Measurements from ENCODE around the gene IFITM2. TPM values are rescaled to one million over a fixed set of nuclear protein-coding genes. Genes with fewer than 3 reads are reported as not detected.
"Not testable (repeated sequence)": the region's sequence is repeated elsewhere in the genome, so short reads cannot be mapped to it uniquely, and the experiment has no call there.

Gene IFITM2
- total and polyA plus RNA-seq, 8 donors, result 32.1 to 182 (median 98.1) TPM

DNA sequence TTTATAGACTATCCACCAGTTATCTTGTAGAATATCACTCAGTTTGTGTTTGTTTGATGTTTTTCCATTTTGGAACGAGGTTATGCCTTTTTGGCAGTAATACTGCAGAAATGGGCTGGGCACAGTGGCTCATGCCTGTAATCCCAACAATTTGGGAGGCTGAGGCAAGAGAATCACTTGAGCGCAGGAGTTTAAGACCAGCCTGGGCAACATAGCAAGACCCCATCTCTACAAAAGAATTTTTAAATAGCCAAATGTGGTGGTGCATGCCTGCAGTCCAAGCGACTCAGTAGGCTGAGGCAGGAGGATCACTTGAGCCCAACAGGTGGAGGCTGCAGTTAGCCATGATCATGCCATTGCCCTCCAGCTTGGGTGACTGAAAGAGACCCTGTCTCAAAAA lies 38.9 kb downstream of the IFITM2 start:
- TF ChIP-seq, protein P1, sequence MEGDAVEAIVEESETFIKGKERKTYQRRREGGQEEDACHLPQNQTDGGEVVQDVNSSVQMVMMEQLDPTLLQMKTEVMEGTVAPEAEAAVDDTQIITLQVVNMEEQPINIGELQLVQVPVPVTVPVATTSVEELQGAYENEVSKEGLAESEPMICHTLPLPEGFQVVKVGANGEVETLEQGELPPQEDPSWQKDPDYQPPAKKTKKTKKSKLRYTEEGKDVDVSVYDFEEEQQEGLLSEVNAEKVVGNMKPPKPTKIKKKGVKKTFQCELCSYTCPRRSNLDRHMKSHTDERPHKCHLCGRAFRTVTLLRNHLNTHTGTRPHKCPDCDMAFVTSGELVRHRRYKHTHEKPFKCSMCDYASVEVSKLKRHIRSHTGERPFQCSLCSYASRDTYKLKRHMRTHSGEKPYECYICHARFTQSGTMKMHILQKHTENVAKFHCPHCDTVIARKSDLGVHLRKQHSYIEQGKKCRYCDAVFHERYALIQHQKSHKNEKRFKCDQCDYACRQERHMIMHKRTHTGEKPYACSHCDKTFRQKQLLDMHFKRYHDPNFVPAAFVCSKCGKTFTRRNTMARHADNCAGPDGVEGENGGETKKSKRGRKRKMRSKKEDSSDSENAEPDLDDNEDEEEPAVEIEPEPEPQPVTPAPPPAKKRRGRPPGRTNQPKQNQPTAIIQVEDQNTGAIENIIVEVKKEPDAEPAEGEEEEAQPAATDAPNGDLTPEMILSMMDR (IDR thresholded peaks at IDR 0.05), result no peak
- 73 to 76% methylated on average over 3 of the region's 3 CpGs for WGBS, 2 donors

DNA sequence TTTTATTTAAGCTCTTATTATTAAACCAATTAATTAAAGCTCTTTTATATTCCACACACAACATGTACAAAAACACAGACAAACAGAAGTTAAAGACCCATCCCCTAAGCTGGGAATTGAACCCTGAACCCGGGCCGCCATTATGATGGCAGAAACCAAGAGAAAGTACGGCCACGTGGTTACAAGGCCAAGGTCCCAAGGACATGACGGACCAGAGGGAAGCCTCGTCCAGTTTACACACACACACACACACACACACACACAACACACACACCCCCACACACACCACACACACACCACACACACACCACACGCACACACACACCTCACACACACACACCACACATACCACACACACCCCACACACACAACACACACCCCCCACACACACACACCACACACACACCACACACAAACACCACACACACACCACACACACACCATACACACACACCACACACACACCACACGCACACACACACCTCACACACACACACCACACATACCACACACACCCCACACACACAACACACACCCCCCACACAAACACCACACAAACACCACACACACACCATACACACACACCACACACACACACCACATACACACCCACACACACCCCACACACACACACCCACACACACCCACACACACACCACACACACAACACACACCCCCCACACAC lies 41.8 kb downstream of the IFITM2 start:
- intact Hi-C loops (cut with DNase I); H3K36me3 ChIP-seq; H3K9me3 ChIP-seq; ATAC-seq; H3K4me3 ChIP-seq; H3K27ac ChIP-seq; FAIRE-seq; H3K27me3 ChIP-seq; DNase-seq: not testable (repeated sequence)
- peaks cover 10 to 15% (median 10%) of the 10 kb centered on the region in 3 donors for H3K4me1 ChIP-seq
- WGBS, 2 donors, result 55 to 69% methylated on average over 8 of the region's 8 CpGs

More for the DNA sequence above, 38.9 kb downstream of the IFITM2 start:
- no peak overlapping the region for H3K27ac ChIP-seq
- H3K4me1 ChIP-seq, result no peaks in the 10 kb centered on the region
- DNase-seq, result no peak
- no peaks in the 10 kb centered on the region for H3K36me3 ChIP-seq
- H3K4me3 ChIP-seq, result no peak overlapping the region
- no peak for ATAC-seq
- no peaks in the 10 kb centered on the region for H3K27me3 ChIP-seq
- no peak for FAIRE-seq
- intact Hi-C loops (cut with DNase I), result no loop called here
- no peaks in the 10 kb centered on the region for H3K9me3 ChIP-seq

DNA sequence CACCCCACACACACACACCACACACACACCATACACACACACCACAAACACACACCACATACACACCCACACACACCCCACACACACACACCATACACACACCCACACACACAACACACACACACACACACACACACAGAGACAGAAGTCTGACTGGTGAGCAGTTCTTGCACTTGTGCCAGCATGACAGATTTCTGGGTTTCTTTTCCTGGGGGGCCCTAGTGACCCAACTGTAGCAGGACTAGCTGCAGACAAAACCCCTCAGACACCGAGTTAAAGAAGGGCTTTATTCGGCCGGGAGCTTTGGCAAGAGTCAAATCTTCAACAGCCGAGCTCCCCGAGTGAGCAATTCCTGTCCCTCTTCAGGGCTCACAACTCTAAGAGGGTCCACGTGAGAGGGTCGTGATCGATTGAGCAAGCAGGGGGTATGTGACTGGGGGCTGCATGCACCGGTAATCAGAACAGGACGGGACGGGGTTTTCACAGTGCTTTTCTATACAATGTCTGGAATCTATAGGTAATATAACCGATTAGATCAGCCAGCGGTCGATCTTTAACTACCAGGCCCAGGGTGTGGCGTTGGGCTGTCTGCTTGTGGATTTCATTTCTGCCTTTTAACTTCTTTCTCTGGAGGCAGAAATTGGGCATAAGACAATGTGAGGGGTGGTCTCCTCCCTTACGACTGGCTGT lies 42.6 kb downstream of the IFITM2 start:
- not testable (repeated sequence) for H3K27ac ChIP-seq, H3K27me3 ChIP-seq, H3K4me3 ChIP-seq, H3K9me3 ChIP-seq, ATAC-seq, FAIRE-seq, H3K36me3 ChIP-seq, DNase-seq
- WGBS, 2 donors, result 66 to 78% methylated on average over 16 of the region's 16 CpGs
- peaks cover 11 to 22% (median 13%) of the 10 kb centered on the region in 3 donors for H3K4me1 ChIP-seq
- intact Hi-C loops (cut with DNase I), result loop anchor here in 2 of 3 donors (5.0 to 10.0 kb wide), 2 partner anchors 43 to 45 kb away; partner anchors contain the start of gene IFITM2 (in 2 of the 2)

DNA sequence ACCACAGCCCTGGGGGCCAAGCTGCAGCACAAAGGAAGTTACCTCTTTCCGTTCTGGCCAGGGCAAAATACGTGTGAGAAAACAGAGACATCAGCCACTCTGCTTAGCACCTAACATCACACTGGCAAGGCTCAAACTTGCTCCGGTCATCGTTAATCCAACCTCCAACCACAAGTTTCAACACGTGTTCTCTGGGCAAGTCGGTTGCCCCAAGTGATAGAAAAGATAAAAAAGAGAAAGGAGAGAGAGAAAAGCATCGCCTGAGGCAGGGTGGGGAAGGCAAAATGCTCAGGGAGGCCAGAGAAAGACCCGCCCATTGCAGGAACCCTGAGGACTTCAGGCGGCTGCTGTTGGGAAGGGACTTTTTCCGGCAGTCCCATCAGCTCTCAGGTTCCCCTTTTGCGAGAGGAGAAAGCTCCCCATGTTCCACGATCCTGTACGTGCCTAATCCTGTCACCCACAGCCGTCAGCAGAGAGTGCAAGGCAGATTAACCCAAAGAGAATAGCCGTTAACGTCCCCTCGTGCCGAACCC lies 43.2 kb downstream of the IFITM2 start:
- no peaks in the 10 kb centered on the region for H3K9me3 ChIP-seq
- H3K27ac ChIP-seq, result no peak overlapping the region
- no peaks in the 10 kb centered on the region for H3K36me3 ChIP-seq
- intact Hi-C loops (cut with DNase I), result loop anchor here in 2 of 3 donors (5.0 to 10.0 kb wide), 2 partner anchors 43 to 46 kb away; partner anchors contain the start of gene IFITM2 (in 2 of the 2)
- 68 to 82% methylated on average over 18 of the region's 18 CpGs for WGBS, 2 donors
- H3K27me3 ChIP-seq, result no peaks in the 10 kb centered on the region
- ATAC-seq, result no peak
- TF ChIP-seq, protein P1 (IDR thresholded peaks at IDR 0.05), result no peak
- DNase-seq, result no peak
- no peak for FAIRE-seq
- no peak overlapping the region for H3K4me3 ChIP-seq
- H3K4me1 ChIP-seq, result peaks cover 17 to 28% (median 20%) of the 10 kb centered on the region in 3 donors

DNA sequence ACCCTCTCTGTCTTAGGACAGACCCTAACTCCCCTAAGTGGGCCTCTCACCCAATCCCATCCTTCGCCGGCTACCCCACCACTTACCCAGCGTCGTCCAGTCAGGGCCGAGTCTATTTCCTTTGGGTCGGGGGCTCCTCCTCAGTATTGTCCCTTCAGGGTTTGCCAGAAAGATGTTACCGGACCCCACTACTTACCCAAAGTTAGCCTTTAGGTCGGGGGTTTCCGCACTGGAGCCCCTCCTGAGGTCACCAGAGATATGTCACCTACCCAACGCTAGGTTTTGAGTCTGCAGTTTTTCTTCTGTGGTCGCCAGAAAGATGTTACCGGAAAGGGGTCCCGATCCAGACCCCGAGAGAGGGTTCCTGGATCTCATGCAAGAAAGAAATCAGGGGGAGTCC lies 43.8 kb downstream of the IFITM2 start:
- no peak for DNase-seq

More for the DNA sequence above, 43.8 kb downstream of the IFITM2 start:
- H3K9me3 ChIP-seq, result no peaks in the 10 kb centered on the region
- WGBS, 2 donors, result 85 to 87% methylated on average over 14 of the region's 14 CpGs
- no peak for FAIRE-seq
- H3K4me1 ChIP-seq, result peaks cover 17 to 28% (median 20%) of the 10 kb centered on the region in 3 donors
- TF ChIP-seq, protein P1 (IDR thresholded peaks at IDR 0.05), result no peak
- no peak overlapping the region for H3K27ac ChIP-seq
- no peaks in the 10 kb centered on the region for H3K36me3 ChIP-seq
- H3K4me3 ChIP-seq, result no peak overlapping the region
- intact Hi-C loops (cut with DNase I), result loop anchor here in 2 of 3 donors (5.0 to 10.0 kb wide), 2 partner anchors 44 to 47 kb away; partner anchors contain the start of gene IFITM2 (in 2 of the 2)
- no peak for ATAC-seq
- H3K27me3 ChIP-seq, result no peaks in the 10 kb centered on the region

All from pancreas (tissue), 10 donors.